IPS-18c (cell line): ENCODE results near the gene IL3RA.
"Not testable (repeated sequence)": the region's sequence is repeated elsewhere in the genome, so short reads cannot be mapped to it uniquely, and the experiment has no call there.

ENCODE experiments used
- H3K4me3 ChIP-seq: 2 replicates; pipeline ENCODE4 v1.7.0; 2013; ENCODE audit warnings: low read depth, mild to moderate bottlenecking, low read length, moderate library complexity; ENCODE audit not compliant: insufficient read depth
- H3K9me3 ChIP-seq: one replicate; pipeline ENCODE4 v1.6.1; 2013; ENCODE audit warnings: mild to moderate bottlenecking, low read length, moderate library complexity; ENCODE audit not compliant: control insufficient read depth, insufficient read depth

IL3RA gene

DNA sequence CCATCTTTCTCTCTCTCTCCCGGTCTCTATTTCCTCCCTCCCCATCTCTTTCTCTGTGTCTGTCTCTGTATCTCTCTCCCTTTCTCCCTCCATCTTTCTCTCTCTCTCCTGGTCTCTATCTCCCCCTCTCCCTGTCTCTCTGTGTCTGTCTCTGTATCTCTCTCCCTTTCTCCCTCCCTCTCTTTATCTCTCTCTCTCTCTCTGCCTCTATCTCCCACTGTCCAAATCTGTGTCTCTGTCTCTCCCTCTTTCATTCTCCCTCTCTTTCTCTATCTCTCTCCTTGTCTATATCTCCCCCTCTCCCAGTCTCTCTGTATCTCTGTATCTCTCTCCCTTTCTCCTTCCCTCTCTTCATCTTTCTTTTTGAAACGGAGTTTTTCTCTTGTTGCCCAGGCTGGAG lies 23.6 kb downstream of the IL3RA start:
- Histone ChIP-seq H3K4me3 (no peak overlapping the region), H3K9me3 (no peaks in the 10 kb centered on the region)

DNA sequence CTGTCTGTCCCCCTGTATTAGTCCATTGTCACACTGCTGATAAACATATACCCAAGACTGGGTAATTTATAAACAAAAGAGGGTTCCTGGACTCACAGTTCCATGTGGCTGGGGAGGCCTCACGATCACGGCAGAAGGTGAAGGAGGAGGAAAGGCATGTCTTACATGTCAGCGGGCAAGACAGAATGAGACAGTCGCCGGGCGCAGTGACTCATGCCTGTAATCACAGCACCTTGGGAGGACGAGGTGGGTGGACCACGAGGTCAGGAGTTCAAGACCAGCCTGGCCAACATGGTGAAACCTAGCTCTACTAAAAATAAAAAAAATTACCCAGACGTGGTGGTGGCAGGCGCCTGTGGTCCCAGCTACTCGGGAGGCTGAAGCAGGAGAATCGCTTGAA lies 24.7 kb downstream of the IL3RA start:
- Histone ChIP-seq H3K9me3 (no peaks in the 10 kb centered on the region), H3K4me3 (no peak overlapping the region)

DNA sequence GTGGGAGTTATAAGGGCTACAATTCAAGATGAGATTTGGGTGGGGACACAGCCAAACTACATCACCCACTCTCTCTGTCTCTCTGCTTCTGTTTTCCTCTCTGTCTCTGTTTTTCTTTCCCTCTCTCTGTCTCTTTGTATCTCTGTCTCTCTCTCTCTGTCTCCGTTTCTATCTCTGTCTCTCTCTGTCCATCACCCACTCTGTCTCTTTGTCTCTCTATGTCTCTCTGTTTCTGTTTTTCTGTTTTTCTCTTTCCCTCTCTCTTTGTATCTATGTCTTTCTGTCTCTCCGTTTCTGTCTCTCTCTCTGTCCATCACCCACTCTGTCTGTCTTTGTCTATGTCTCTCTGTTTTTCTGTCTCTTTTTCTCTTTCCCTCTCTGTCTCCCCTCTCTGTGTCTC lies 25.3 kb downstream of the IL3RA start:
- Histone ChIP-seq H3K4me3 (no peak overlapping the region), H3K9me3 (no peaks in the 10 kb centered on the region)

DNA sequence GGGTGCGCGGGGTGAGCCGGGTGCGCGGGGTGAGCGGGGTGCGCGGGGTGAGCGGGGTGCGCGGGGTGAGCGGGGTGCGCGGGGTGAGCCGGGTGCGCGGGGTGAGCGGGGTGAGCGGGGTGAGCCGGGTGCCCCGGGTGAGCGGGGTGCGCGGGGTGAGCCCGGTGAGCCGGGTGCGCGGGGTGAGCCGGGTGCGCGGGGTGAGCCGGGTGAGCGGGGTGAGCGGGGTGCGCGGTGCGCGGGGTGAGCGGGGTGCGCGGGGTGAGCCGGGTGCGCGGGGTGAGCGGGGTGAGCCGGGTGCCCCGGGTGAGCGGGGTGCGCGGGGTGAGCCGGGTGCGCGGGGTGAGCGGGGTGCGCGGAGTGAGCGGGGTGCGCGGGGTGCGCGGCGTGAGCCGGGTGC lies 29.8 kb downstream of the IL3RA start:
- H3K9me3 ChIP-seq, H3K4me3 ChIP-seq: not testable (repeated sequence)

- H3K4me3 ChIP-seq: no peak overlapping the region
These were observed 31.8 kb downstream of the IL3RA start for GRCh38 chrX:1368385-1368698.

DNA sequence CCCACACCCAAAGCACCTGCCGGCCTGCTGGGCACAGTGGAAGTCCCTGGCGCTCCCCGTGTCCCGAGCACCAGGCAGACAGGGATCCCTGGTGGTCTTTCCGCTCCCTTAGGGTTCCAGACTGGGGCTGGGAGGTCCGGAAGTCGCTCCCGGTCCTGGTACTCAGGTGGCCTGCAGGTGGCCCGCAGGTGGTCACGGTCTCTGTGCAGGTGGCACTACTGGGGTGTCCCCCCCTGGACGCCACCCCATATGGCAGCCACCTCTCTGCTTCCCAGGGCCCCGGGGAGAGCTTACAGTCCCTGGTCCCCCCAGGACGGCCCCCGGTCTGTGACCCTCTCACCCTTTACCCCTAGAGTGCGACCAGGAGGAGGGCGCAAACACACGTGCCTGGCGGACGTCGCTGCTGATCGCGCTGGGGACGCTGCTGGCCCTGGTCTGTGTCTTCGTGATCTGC lies 41.7 kb downstream of the IL3RA start:
- Histone ChIP-seq H3K9me3 (no peaks in the 10 kb centered on the region), H3K4me3 (no peak overlapping the region)

More at GRCh38 chrX:1368385-1368698, 31.8 kb downstream of the IL3RA start:
- no peaks in the 10 kb centered on the region for H3K9me3 ChIP-seq

DNA sequence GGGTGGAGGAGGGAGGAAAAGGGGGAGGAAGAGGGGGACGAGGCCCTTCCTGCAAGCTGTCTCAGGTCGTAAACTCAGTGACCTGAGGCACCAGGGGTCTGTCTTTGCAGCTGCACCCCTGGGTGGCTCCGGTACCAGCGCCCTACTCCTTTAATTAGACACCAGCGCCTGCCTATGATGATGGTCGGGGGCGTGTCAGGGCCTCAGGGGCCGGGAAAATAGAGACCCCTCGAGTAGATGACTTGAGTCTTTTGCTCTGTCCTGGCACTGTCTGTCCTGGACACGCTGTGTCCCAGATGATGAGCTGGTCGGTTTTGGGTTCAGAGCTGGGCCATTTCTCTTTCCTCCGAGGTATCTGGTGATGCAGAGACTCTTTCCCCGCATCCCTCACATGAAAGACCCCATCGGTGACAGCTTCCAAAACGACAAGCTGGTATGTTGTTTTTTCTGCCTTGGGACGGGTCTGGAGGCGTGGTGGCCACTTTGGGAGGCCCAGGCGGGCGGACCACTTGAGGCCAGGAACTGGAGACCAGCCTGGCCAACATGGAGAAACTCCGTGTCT lies 44.2 kb downstream of the IL3RA start:
- Histone ChIP-seq H3K9me3 (no peaks in the 10 kb centered on the region), H3K4me3 (no peak overlapping the region)

- no peaks in the 10 kb centered on the region for H3K9me3 ChIP-seq
- no peak overlapping the region for H3K4me3 ChIP-seq
These were observed 48.2 kb downstream of the IL3RA start for GRCh38 chrX:1384658-1385252.

GRCh38 chrX:1385253-1386223 lies 49.0 kb downstream of the IL3RA start:
- no peak overlapping the region for H3K4me3 ChIP-seq
- no peaks in the 10 kb centered on the region for H3K9me3 ChIP-seq

DNA sequence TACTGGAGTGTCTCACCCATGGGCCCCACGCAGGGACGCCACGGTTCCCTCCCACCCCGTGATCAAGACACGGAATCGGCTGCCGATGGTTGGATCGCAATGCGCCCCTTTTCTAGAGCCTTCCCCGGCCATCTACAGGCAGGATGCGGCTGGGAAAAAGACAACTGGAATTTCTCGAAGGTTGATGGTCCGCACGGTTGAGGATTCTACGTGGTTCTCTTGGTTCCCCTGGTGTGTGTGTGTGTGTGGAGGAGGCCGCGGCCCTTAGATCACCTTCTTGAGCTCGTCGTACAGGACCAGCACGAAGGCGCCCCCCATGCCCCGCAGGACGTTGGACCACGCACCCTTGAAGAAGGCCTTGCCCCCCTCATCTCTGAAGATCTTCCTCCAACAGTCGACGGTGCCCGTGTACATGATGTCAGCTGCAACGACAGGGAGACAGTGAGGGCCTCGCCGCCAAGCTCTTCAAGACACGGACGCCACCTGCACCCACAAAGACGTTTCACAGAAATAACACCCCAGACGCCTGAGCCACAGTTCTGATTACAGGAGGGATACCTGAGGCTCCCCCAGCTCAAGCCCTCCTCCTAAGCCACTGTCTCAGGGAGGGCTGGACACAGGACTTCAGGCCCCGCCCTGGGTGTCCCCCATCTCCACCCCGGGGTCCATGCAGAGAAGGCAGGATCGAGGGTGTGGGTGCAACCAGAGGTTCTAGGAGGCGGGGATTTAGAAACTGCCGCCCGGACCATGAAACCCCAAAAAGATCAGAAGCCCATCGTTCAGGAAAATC lies 49.9 kb downstream of the IL3RA start:
- H3K9me3 ChIP-seq: no peaks in the 10 kb centered on the region

GRCh38 chrX:1387141-1387776 lies 50.7 kb downstream of the IL3RA start:
- Histone ChIP-seq H3K4me3 (no peak overlapping the region), H3K9me3 (no peaks in the 10 kb centered on the region)

More for the DNA sequence above, 49.9 kb downstream of the IL3RA start:
- H3K4me3 ChIP-seq: no peak overlapping the region

GRCh38 chrX:1388651-1389050 lies 52.1 kb downstream of the IL3RA start:
- no peak overlapping the region for H3K4me3 ChIP-seq

DNA sequence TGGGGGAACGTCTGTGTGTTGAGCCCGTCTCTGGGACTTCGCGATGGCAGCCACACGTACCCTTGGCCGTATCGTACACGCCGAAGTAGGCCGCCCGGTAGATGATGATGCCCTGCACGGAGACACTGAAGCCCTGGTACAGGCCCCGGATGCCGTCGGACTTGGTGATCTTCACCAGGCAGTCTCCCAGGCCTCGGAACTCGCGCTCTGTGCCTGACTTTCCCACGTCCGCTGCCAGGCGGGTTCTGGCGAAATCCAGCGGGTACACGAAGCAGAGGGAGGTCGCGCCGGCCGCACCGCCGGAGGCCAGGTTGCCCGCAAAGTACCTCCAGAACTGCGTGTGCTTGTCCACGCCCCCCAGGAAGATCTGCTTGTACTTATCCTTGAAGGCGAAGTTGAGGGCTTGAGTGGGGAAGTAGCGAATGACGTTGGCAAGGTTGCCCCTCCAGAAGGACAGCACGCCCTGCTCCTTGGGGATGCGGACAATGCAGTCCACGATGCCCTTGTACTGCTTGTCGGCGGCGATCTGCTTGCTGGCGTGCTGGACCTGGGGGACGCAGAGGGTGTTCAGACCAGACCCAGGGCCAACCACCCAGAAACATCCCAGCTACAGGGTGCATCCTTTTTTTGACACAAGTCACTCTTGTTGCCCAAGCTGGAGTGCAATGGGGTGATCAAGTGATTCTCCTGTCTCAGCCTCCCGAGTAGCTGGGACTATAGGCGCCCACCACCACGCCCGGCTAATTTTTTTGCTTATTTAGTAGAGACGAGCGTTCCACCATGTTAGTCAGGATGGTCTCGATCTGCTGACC lies 52.8 kb downstream of the IL3RA start:
- Histone ChIP-seq H3K9me3 (no peaks in the 10 kb centered on the region), H3K4me3 (no peak overlapping the region)

More at GRCh38 chrX:1388651-1389050, 52.1 kb downstream of the IL3RA start:
- H3K9me3 ChIP-seq: no peaks in the 10 kb centered on the region

DNA sequence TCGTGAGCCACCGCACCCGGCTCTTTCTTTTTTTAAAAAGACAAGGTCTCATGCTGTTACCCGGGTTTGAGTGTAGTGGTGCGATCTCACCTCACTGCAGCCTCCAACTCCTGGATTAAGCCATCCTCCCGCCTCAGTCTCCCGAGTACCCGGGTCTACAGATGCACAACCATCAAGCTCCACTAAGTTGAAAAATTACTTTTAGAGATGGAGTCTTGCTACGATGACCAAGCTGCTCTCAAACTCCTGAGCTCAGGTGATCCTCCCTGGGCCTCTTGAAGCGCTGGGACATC lies 53.4 kb downstream of the IL3RA start:
- no peaks in the 10 kb centered on the region for H3K9me3 ChIP-seq
- H3K4me3 ChIP-seq: no peak overlapping the region

- H3K4me3 ChIP-seq: peak overlapping the region; percentile 100
- no peaks in the 10 kb centered on the region for H3K9me3 ChIP-seq
These were observed 54.2 kb downstream of the IL3RA start for GRCh38 chrX:1390621-1391369.

GRCh38 chrX:1391370-1391706 lies 54.8 kb downstream of the IL3RA start:
- Histone ChIP-seq H3K4me3 (peak overlapping the region; percentile 100), H3K9me3 (no peaks in the 10 kb centered on the region)
